ENCODE data around the gene MED12. TPM values are rescaled to one million over a fixed set of nuclear protein-coding genes. Genes with fewer than 3 reads are reported as not detected.

The MED12 gene
- total RNA-seq, result 24.5 and 27.3 TPM in 2 replicates

GRCh38 chrX:71118032-71118984 lies at the start of gene MED12:
Gene MED12, plus strand, starts transcription at chrX:71118596. Its CDS starts 159 bp downstream, at chrX:71118755.

GRCh38 chrX:71095555-71095980 lies 22.8 kb upstream of the MED12 start, which contains the start of gene FOXO4:
Gene FOXO4, plus strand, starts transcription at chrX:71095851. Its CDS starts 678 bp downstream, at chrX:71096529.

GRCh38 chrX:71106427-71106826 lies 12.0 kb upstream of the MED12 start, which contains the start of gene CXorf65:
Gene CXorf65, minus strand, starts transcription at chrX:71106740. Its CDS starts 184 bp downstream, at chrX:71106556.

GRCh38 chrX:71111141-71111843 lies 7.1 kb upstream of the MED12 start, which contains the start of gene IL2RG:
Gene IL2RG, minus strand, starts transcription at chrX:71111577. Its CDS starts 38 bp downstream, at chrX:71111539.

GRCh38 chrX:71144651-71145050 lies 26.3 kb downstream of the MED12 start, which contains the start of gene NLGN3:
Gene NLGN3, plus strand, starts transcription at chrX:71144841. Its CDS starts 2,909 bp downstream, at chrX:71147750.

Other genes with a start within 250 kb of the MED12 start
- gene TEX11, start 209.9 kb upstream of the MED12 start, total RNA-seq, result not detected in 2 replicates
- gene SLC7A3, start 187.5 kb upstream of the MED12 start, total RNA-seq, result 0.15 TPM in 1 of 2 replicates, not detected in the other
- 49.6 and 51.0 TPM in 2 replicates for gene SNX12, start 50.3 kb upstream of the MED12 start, total RNA-seq
- gene FOXO4, start 22.7 kb upstream of the MED12 start, total RNA-seq, result 3.9 and 6.2 TPM in 2 replicates
- not detected in 2 replicates for gene CXorf65, start 11.9 kb upstream of the MED12 start, total RNA-seq
- not detected in 2 replicates for gene IL2RG, start 7.0 kb upstream of the MED12 start, total RNA-seq
- gene NLGN3, start 26.2 kb downstream of the MED12 start, total RNA-seq, result 0.10 and 0.44 TPM in 2 replicates
- not detected in 2 replicates for gene GJB1, start 104.6 kb downstream of the MED12 start, total RNA-seq
- gene ZMYM3, start 135.5 kb downstream of the MED12 start, total RNA-seq, result 11.9 and 17.7 TPM in 2 replicates
- 220 and 236 TPM in 2 replicates for gene NONO, start 165.0 kb downstream of the MED12 start, total RNA-seq
- gene ITGB1BP2, start 183.2 kb downstream of the MED12 start, total RNA-seq, result 0.24 TPM in 1 of 2 replicates, not detected in the other
- 23.0 and 31.0 TPM in 2 replicates for gene TAF1, start 247.8 kb downstream of the MED12 start, total RNA-seq